ENCODE data around the gene AUH.
"Not testable (repeated sequence)": the region's sequence is repeated elsewhere in the genome, so short reads cannot be mapped to it uniquely, and the experiment has no call there.

The AUH gene

DNA sequence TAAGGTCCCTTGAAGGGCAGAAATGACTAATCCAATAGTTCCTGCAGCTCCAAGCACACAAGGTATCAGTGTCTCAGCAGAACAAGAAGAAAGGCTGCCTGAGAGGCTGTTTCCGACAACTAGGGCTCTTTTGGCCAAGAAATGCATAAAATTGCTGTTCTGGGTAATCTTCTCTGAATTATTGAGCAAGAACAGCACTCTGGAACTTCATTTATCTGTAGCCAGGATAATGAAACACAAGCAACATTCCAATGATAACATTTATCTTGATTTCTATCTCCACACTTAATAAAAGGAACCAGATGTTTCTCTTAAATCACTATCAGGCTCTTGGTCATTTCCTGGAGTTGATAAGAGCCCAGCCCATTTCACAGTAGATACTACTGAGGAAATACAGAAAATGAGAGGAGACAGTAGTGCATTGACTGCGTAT, 17.0 kb upstream of the AUH start:
- H3K27ac ChIP-seq, result no peak overlapping the region
- TF ChIP-seq ZFX (IDR thresholded peaks at IDR 0.05; ENCODE audit: borderline replicate concordance), result no peak
- TF ChIP-seq, protein P1, sequence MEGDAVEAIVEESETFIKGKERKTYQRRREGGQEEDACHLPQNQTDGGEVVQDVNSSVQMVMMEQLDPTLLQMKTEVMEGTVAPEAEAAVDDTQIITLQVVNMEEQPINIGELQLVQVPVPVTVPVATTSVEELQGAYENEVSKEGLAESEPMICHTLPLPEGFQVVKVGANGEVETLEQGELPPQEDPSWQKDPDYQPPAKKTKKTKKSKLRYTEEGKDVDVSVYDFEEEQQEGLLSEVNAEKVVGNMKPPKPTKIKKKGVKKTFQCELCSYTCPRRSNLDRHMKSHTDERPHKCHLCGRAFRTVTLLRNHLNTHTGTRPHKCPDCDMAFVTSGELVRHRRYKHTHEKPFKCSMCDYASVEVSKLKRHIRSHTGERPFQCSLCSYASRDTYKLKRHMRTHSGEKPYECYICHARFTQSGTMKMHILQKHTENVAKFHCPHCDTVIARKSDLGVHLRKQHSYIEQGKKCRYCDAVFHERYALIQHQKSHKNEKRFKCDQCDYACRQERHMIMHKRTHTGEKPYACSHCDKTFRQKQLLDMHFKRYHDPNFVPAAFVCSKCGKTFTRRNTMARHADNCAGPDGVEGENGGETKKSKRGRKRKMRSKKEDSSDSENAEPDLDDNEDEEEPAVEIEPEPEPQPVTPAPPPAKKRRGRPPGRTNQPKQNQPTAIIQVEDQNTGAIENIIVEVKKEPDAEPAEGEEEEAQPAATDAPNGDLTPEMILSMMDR (IDR thresholded peaks at IDR 0.05), result no peak

DNA sequence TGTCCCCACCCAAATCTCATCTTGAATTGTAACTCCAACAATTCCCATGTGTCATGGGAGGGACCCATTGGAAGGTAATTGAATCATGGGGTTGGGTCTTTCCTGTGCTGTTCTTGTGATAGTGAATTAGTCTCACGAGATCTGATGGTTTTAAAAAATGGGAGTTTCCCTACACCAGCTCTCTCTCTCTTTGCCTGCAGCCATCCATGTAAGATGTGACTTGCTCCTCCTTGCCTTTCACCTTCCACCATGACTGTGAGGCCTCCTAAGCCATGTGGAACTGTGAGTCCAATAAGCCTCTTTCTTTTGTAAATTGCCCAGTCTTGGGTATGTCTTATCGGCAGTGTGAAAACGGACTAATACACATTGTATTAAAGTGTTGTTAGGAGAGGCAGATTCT, 16.3 kb upstream of the AUH start:
- not testable (repeated sequence) for H3K27ac ChIP-seq

DNA sequence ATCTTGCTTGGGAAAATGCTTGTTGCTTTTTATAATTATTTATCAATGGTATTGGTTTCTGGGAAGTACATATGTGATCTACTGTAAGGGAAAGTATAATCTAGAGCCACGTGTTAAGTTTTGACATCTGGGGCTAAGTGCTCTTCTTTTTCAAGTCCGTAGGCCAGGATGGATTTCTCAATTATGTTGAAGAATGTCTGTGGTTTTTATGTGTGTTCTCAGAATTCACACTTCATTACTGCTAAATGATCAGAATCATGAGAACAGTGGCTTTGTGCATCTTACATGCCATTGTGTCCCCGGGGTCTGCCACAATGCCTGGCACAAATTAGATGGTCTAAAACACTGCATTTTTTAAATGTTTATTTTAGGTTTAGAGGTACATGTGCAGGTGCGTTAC, 14.5 kb upstream of the AUH start:
- H3K27ac ChIP-seq, result no peak overlapping the region
- TF ChIP-seq ZFX (IDR thresholded peaks at IDR 0.05; ENCODE audit: borderline replicate concordance), result no peak
- TF ChIP-seq, protein P1 (IDR thresholded peaks at IDR 0.05), result no peak

DNA sequence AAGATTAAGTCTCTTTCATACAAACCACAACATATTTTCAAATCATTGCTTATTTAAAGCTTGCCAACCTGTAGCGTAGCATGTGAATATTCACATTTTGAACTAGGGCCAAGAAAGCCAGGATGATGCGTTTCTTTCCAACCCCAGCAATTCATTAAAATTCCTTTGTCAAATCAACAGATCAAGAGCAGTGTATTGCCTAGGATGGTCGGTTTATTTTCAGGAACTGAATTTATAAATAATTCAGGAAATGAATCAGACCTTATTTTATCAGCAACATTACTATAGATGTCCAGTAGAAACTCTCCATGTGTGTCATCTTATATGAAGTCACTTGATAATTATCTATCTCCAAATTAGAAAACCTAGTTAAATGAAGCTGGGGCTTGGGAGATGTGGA, 13.2 kb upstream of the AUH start:
- no peak overlapping the region for H3K27ac ChIP-seq
- TF ChIP-seq ZFX (IDR thresholded peaks at IDR 0.05; ENCODE audit: borderline replicate concordance), result no peak
- TF ChIP-seq, protein P1 (IDR thresholded peaks at IDR 0.05), result no peak

DNA sequence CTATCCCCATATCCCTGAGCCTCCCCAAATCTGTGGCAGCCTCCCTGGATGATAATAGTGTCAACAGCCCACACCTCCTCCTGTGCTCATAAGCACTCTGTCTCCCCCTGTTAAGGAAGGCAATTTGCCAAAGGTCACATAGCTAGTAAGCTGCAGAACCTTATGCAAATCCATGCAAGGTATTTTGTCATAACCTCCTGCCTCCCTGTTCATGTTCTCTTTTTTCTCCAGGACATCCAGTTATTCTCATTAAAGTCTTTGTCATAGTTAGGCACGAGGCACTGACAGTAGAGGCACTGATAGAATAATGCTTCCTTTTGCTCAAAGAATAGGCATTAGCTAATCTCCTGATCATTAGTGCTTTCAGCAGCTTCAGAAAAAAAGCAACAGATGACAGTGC, 10.2 kb upstream of the AUH start:
- H3K27ac ChIP-seq, result no peak overlapping the region
- TF ChIP-seq ZFX (IDR thresholded peaks at IDR 0.05; ENCODE audit: borderline replicate concordance), result no peak
- TF ChIP-seq, protein P1 (IDR thresholded peaks at IDR 0.05), result no peak

DNA sequence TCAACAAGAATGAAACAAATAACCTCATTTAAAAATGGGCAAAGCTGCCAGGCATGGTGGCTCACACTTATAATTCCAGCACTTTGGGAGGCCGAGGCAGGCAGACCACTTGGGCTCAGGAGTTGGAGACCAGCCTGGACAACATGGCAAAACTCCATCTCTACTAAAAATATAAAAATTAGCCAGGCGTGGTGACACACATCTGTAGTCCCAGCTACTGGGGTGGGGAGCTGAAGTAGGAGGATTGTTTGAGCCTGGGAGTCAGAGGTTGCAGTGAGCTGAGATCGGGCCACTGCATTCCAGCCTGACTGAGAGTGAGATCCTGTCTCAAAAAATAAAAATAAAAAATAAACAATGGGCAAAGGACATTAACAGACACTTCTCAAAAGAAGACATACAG, 8.3 kb upstream of the AUH start:
- not testable (repeated sequence) for H3K27ac ChIP-seq

DNA sequence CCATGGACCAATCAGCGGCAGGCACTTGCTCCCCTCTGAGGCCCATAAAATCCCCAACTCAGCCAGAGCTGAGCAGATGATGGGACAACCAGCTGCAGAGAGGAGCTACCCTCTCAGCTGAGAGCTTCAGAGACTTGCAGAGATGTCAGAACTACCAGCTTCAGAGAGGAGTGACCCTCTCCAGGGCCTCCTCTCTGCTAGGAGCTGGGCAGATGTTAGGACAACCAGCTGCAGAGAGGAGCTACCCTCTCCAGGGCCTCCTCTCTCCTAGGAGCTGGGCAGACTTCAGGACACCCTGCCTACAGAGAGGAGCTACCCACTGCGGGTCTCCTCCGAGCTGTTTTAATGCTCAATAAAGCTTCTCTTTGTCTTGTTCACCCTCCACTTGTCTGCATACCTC, 3.0 kb upstream of the AUH start:
- no peak for TF ChIP-seq ZFX (IDR thresholded peaks at IDR 0.05; ENCODE audit: borderline replicate concordance)
- TF ChIP-seq, protein P1 (IDR thresholded peaks at IDR 0.05), result no peak
- no peak overlapping the region for H3K27ac ChIP-seq

DNA sequence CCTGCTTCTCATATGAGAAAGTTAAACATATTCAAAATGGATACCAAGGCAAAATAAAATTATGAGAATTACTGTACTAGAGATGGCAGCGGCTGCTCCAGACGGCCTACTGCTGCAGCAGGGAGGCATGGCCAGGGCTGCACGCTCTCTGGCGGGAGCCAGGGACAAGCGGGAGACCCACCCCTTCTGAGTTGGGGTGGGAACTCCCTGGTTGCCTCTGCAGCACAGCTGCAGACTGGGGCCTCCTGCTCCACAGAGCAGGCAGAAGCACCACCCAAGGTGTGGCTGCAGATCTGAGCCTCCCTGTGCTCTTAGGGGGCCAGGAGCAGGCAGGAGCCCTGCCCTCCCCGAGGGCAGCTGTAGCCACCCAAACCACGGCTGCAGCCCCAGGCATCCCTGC, 2.3 kb upstream of the AUH start:
- TF ChIP-seq, protein P1 (IDR thresholded peaks at IDR 0.05), result no peak
- no peak for TF ChIP-seq ZFX (IDR thresholded peaks at IDR 0.05; ENCODE audit: borderline replicate concordance)
- H3K27ac ChIP-seq, result no peak overlapping the region

Data from 22Rv1 (cell line).